CD4-positive, alpha-beta T cell treated with Interleukin-10 for 1 hour (primary cell): ENCODE data around the gene TTC22.
"Not testable (repeated sequence)": the region's sequence is repeated elsewhere in the genome, so short reads cannot be mapped to it uniquely, and the experiment has no call there.

ENCODE experiments used
- DNase-seq: peaks from one replicate; pipeline ENCODE4 v3.0.0-alpha.2; 2020

Gene TTC22

GRCh38 chr1:54781023-54781723, 19.9 kb downstream of the TTC22 start:
- no peak for DNase-seq

DNA sequence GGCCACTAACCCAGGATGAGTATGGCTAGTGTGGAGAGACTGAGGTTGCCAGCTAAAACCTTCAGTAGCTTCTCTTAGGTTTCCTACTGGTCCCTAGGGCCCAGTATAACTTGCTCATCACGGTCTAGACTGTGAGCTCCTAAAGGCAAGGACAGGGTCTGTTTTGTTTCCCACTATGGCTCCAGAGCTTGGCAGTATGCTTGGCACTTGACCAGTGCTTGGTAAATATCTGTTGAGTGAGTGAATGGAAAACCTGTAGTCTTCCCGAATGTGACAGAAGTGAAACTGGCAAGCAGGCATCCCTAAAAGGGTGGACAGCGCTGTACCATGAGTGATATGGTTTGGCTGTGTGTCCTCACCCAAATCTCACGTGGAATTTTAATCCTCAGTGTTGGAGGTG, 23.7 kb downstream of the TTC22 start:
- DNase-seq = no peak

- DNase-seq = no peak
These were observed 24.1 kb downstream of the TTC22 start for GRCh38 chr1:54777011-54777410.

DNA sequence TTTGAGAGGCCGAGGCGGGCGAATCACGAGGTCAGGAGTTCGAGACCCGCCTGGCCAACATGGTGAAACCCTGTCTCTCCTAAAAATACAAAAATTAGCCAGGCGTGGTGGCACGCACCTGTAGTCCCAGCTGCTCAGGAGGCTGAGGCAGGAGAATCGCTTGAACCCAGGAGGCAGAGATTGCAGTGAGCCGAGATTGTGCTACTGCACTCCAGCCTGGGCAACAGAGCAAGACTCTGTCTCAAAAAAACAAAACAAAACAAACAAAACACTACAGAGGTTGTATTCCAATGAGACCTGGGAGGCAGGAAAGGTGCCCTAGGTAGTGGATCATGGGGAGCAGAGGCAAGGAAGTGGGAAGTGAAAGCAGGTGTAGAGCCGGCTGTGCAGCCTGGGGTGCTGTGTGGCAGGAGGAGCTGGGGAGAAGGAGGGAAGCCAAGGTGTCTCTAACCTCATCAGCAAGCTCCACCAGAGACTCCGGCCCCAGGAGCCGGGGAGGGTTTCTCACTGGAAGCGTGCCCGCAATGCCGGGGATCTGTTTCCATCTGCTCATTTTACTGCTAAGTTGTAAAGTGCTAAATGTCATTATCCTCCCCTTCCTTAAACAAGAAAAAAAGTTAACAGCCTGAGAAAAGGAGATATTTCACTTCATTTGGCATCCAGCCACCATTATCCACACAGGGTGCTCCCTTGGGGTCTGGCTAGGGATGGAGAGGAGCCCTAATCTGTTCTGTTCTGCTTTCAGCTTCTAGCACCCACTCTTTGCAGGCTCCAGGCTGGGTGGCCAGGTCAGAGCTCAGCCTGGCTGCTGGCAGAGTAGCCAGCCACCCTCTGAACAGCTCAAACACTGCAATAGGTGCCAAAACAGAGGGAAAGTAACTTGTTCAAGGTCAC, 25.0 kb downstream of the TTC22 start:
- DNase-seq = not testable (repeated sequence)

GRCh38 chr1:54774820-54775498, 26.2 kb downstream of the TTC22 start:
- DNase-seq = no peak

GRCh38 chr1:54772951-54773350, 28.2 kb downstream of the TTC22 start:
- DNase-seq = no peak

GRCh38 chr1:54768093-54768492, 33.0 kb downstream of the TTC22 start:
- no peak for DNase-seq

GRCh38 chr1:54767526-54767925, 33.6 kb downstream of the TTC22 start:
- no peak for DNase-seq

DNA sequence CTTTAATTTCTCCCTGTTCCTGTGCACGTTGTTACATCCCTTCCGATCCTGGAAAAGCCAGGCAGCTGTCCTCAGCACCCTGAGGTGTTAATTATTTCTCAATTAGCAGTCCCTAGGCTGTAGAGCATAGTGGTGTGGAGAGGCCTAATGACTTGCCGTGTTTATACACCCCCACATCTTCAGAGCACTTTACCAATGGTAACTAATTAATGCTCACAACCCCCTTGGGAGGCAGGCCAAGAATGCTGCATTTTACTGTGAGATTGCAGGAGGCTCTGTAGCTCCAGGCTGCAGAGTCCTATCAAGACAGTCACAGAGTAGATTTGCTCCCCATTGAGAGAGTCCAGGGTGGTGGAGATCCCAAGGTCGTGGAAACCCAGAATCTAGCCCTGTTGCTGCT, 34.4 kb downstream of the TTC22 start:
- no peak for DNase-seq

- no peak for DNase-seq
These were observed 36.1 kb downstream of the TTC22 start for GRCh38 chr1:54764922-54765561.

DNA sequence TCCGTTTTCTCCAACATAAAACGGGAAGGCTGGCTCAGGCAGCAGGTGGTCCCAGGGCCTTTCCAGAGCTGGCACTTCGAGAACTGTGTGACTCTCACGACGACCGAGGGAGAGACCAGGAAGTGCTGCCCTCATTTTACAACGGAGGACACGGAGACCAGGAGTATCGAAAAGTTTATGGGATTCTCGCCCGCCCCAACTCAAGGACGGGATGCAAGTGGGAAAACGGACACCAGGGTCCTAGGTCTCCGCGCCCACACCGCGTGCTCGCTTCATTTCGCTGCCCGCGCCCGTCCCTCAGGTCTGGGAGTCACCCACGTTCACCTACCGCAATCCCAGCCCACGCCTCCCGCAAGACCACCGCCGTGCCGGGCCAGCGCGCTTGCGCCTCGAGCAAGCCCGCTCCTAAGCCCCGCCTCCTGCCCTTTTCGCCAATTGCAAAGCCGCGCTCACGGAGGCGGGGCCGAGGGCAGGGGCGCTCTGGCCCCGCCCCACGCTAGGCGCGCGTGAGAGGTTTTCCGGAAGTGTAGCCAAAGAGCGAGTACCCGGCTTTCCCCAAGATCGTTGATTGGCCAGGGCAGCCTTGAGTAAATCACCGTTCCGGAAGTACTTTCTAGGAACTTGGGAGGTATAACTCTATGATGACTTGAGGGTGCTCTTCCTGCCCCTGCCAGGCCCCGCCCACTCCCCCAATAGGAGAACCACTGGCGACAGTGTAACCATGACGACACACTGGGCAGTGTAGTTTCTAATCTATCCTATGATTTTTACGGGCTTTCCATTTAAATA, 36.8 kb downstream of the TTC22 start, which contains the start of gene PARS2:
Gene PARS2, minus strand, starts transcription at position 391 of the 789 bp plus-strand sequence. CDS start 5,362 bp downstream, outside the sequence.
- DNase-seq = peak; percentile 98

- no peak for DNase-seq
These were observed 37.3 kb downstream of the TTC22 start for GRCh38 chr1:54763816-54764132.

DNA sequence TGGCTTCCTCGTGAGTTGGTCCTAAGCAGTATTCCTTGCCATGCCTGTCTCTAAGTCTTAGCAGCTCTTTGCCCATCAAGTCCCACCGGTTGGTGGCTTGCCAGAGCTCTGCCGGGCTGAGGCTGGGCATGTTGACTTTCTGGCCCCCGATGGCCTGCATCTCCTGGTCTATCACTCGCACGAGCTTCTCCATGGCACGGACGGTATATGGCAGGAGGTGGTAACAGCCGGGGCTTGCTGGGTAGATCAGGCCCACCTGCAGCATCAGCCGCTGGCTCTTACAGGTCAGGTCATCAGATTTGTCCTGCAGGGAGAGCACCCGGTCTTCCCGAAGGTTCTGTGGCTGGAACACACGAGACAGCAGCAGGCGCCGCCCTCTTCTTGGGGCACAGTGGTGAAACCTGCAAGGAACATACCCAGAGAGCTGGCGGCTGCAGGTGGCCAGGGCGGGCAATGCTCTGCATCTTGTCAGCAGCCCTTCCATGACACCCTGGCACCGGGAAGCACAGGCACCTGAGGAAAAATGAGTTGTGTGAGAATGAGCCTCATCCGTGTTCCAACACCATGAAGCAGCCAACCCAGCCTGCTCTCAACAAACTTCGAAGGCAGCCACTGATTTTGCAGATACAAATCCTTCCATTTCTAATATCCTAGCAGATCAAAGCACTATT, 42.3 kb downstream of the TTC22 start:
- DNase-seq = no peak

DNA sequence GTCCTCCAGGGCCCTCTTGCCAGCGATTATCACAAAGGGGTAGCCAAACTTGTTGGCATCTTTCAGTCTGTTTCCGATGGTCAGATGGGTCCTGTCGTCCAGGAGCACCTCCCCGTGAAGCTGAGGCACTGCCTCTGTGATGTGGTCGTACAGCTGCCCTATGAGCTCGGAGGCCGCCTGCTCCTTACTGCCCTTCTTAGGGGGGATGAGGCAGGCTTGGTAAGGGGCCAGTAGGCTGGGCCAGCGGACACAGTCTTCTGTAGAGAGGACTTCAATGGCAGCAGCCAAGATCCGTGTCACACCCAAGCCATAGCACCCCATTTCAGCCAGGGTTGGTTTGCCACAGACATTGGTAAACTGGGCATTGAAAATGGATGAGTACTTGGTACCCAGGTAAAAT, 43.3 kb downstream of the TTC22 start:
- DNase-seq = no peak

- no peak for DNase-seq
These were observed 46.4 kb downstream of the TTC22 start for GRCh38 chr1:54754486-54755285.

DNA sequence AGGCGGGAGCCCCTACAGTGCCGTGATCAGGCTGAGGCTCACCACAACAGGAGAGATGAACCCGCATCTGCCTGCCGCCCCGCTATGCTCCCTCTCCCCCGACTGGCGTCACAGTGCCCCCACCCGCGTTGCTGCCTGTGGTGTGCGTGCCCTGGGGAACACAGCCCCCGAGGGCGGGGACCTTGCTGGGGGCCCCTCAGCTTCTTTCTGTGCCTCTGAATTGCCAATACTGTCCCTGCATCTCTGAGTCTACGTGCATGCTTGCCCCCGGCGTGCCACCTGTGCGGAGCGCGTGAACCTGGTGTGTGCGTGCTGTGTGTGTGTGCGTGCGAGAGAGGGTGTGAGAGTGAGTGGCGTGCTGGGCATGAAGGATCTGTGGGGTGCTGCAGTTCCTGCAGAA, 47.1 kb downstream of the TTC22 start:
- DNase-seq = no peak

DNA sequence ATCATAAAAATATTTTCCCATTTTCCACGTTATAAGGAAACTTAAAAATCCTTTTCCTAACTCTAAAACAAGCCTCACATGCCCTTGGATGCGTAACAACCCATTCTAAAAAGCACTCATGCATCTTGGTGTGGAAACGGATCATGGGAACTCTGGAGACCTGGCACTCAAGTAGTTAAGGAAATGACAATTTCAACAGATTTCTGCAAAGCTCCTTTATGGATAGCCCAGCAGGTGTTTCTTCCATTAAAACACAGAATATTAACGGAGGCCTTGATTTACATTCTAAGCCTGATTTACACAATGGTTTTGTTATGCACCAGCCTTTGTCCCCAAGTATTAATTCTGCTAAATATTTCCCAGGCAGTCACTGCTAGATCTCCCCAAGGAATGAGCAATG, 49.7 kb downstream of the TTC22 start:
- DNase-seq = no peak

DNA sequence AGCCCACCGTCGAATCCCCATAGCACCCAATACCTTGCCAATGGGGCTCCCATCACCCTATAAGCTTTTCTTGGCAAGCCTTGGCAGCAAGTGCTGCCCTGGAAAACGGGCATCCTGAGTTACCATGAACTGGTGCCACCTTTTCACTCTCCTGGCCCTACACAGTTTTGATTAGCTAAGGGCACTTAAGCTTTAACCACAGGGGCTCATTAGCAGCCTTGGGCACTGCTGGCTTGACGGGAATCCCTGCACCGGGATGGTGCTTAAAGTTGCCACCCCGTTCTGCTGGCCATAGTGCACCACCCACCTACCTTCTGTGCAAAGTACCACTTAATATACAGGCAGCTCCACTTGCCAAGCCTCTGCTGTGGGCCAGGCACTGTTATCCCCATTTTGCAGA, 50.5 kb downstream of the TTC22 start:
- no peak for DNase-seq

DNA sequence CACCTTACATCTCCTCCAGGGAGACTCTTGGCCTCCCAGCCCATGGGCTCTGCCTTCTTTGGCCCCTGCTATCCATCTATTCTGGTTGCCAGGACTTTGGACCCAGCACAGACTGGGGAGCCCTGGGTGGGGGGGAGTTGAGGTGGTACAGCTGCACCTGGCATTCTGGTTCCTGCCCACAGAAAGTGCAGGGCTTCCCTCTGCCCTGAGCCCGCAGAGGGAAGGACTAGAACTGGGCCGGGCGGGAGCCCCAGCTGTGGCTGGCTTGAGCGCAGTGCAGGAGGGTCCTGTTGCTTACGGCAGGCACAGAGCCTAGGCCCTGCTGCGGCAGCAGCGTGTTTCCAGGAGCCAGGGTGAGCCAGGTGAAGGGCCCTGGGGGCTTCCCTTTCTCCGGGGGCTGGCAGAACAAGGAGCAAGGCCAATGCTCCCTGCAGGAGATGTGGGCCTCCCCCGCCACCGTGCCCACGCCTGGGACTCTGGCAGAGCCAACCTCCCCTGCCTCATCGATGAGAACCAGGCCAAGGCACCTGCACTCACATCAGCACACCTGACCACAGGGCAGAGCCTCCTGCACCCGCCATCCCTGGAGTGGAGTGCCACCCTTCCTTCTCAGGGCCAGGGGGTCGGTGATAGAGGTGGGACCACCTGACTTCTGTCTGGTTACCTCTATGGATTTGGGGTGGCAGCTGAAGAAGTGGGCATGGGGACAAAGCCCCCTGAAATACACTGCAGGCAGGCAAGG, 52.9 kb downstream of the TTC22 start:
- no peak for DNase-seq

DNA sequence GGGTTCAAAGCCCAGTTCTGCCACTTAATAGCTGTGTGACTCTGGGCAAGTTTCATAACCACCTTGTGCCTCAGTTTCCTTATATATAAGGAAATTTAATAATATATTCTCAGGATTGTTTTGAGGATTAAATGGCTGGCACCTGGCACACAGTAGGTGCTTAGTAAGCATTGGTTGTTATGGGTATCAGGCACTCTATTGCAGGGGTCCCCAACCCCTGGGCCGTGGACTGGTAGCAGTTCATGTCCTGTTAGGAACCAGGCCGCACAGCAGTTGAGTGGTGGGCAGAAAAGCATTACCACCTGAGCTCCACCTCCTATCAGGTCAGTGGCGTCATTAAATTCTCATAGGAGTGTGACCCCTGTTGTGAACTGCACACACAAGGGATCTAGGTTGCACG, 55.3 kb downstream of the TTC22 start:
- no peak for DNase-seq
